Ovary (tissue), 9 donors: Measurements from ENCODE around the gene HBEGF. TPM values are rescaled to one million over a fixed set of nuclear protein-coding genes. Genes with fewer than 3 reads are reported as not detected.

ENCODE experiments used
- DNase-seq, 5 donors: peaks; one replicate each; pipeline ENCODE4 v3.0.0-alpha.2; 2019 to 2020
- H3K27ac ChIP-seq, 2 donors: fragments of 200-600 bp; one replicate each; pipeline versions ENCODE4 v1.5.1 to v1.8.0; 2019 to 2022
- H3K27me3 ChIP-seq: fragments of 200-600 bp; one replicate; pipeline ENCODE4 v1.8.0; 2022
- H3K36me3 ChIP-seq: fragments of 200-600 bp; sonication (generic); one replicate; pipeline ENCODE4 v1.5.1; 2019
- H3K4me1 ChIP-seq: one replicate; pipeline ENCODE4 v1.8.1; 2013; ENCODE audit warnings: mild to moderate bottlenecking, moderate library complexity; ENCODE audit not compliant: insufficient read depth
- H3K4me3 ChIP-seq: fragments of 200-600 bp; sonication (generic); one replicate; pipeline ENCODE4 v1.5.1; 2017
- H3K9me3 ChIP-seq, 2 donors: fragments of 200-600 bp in 1 of 2; sonication (generic) in 1 of 2; one replicate each; pipeline versions ENCODE4 v1.5.1 to v1.8.1; 2013 to 2019; ENCODE audit warnings: mild to moderate bottlenecking in 1 of 2, moderate library complexity in 1 of 2
- CTCF ChIP-seq, 3 donors: fragments of 450-650 bp in 2 of 3; fragments of 200-600 bp in 1 of 3; IDR thresholded peaks; one replicate each; pipeline versions ENCODE4 v1.5.1 to v1.8.0; 2016 to 2022; ENCODE audit warnings: antibody characterized with exemption in 3 of 3, mild to moderate bottlenecking in 1 of 3
- EP300 ChIP-seq: sonication (generic); formaldehyde crosslinking; IDR thresholded peaks from one replicate; pipeline ENCODE4 v1.6.1; 2017; ENCODE audit warnings: antibody characterized with exemption
- POLR2A ChIP-seq: fragments of 450-650 bp; IDR thresholded peaks from one replicate; pipeline ENCODE4 v1.6.1; 2017; ENCODE audit warnings: antibody characterized with exemption, mild to moderate bottlenecking, moderate library complexity
- WGBS, 3 donors: extraction: QIAGEN DNeasy Blood & Tissue Kit in 1 of 3; methylation state at CpG; one replicate each; pipeline versions ENCODE4 v1.1.5 to v1.1.7; 2013 to 2017; 5-methylcytosine and 5-hydroxymethylcytosine counted together
- intact Hi-C, 4 donors: fragments of 100-400 bp; cut with DNase I; formaldehyde crosslinking; loops; one replicate each; pipeline versions ENCODE4 v1.11.0 to v1.15.1; 2022 to 2023
- polyA plus RNA-seq, 2 donors: library from polyadenylated mRNA; stranded (reverse); fragments of 200-250 nt in 1 of 2; fragments of 350-450 nt in 1 of 2; fragmentation: Illumina TruSeq in 1 of 2; extraction: RNeasy Lipid Tissue Mini Kit (QIAGEN cat#74804) in 1 of 2; gene quantifications; one replicate each; pipeline ENCODE4 v1.2.3, GENCODE V29; 2013 to 2014
- total RNA-seq, 7 donors: library from RNA; depleted of rRNA in 2 of 7; stranded (reverse); fragments of >200 nt in 2 of 7; fragmentation: NEBNext Ultra II Directional in 3 of 7; extraction: Animal tissue kit (Norgen Biotek cat#: 25700) in 3 of 7; gene quantifications; one replicate each; pipeline versions ENCODE4 v1.1.0 to v1.2.4, GENCODE V29; 2016 to 2023
- donor health status: DM: no; HTN: no; CAD: no; lungs with moderate emphysema.
- donor health status: DM: no; HTN: no; CAD: no.
- donor health status: Bipolar disorder and iron deficiency.
- donor health status: DM: yes; HTN: yes; CAD: no.
- donor health status: DM: no; HTN: no; CAD: no.
- donor health status: DM: yes; HTN: yes; CAD: no.

The HBEGF gene
- total and polyA plus RNA-seq, 9 donors: 1.5 to 14.5 (median 5.6) TPM

GRCh38 chr5:140336388-140336787 is 10.0 kb downstream of the HBEGF start:
- Histone ChIP-seq H3K27me3 (no peaks in the 10 kb centered on the region), H3K36me3 (no peaks in the 10 kb centered on the region), H3K27ac (peak overlapping the region in 1 of 2 donors; percentile 22), H3K9me3 (no peaks in the 10 kb centered on the region), H3K4me3 (no peak overlapping the region), H3K4me1 (peaks cover 3% of the 10 kb centered on the region)
- intact Hi-C loops: no loop called here
- peak in 4 of 5 donors; percentile 49 to 64 (median 60) for DNase-seq
- no peak for TF ChIP-seq POLR2A
- no peak for TF ChIP-seq CTCF (IDR thresholded peaks at IDR 0.05)
- TF ChIP-seq EP300: no peak
- 23 to 33% (median 31%) methylated on average over 5 of the region's 5 CpGs for WGBS, 3 donors

GRCh38 chr5:140331638-140332037 is 14.8 kb downstream of the HBEGF start:
- 62 to 69% (median 68%) methylated on average over 1 of the region's 1 CpG for WGBS, 3 donors
- Histone ChIP-seq H3K36me3 (no peaks in the 10 kb centered on the region), H3K4me1 (peaks cover 3% of the 10 kb centered on the region), H3K27ac (no peak overlapping the region), H3K9me3 (no peaks in the 10 kb centered on the region), H3K4me3 (no peak overlapping the region), H3K27me3 (no peaks in the 10 kb centered on the region)
- DNase-seq: no peak
- TF ChIP-seq EP300 (no peak), CTCF (IDR thresholded peaks at IDR 0.05) (no peak), POLR2A (no peak)
- intact Hi-C loops: no loop called here

GRCh38 chr5:140329739-140330481 is 16.5 kb downstream of the HBEGF start:
- Histone ChIP-seq H3K9me3 (no peaks in the 10 kb centered on the region), H3K4me3 (no peak overlapping the region), H3K36me3 (no peaks in the 10 kb centered on the region), H3K4me1 (no peaks in the 10 kb centered on the region), H3K27me3 (no peaks in the 10 kb centered on the region), H3K27ac (no peak overlapping the region)
- WGBS, 3 donors: 76 to 83% (median 77%) methylated on average over 5 of the region's 5 CpGs
- TF ChIP-seq CTCF (IDR thresholded peaks at IDR 0.05) (no peak), POLR2A (no peak), EP300 (no peak)
- DNase-seq: no peak
- intact Hi-C loops: no loop called here

- H3K27ac ChIP-seq: no peak overlapping the region
- intact Hi-C loops: no loop called here
- H3K27me3 ChIP-seq: no peaks in the 10 kb centered on the region
- H3K4me3 ChIP-seq: no peak overlapping the region
- no peak for DNase-seq
- peaks cover 3% of the 10 kb centered on the region for H3K4me1 ChIP-seq
- H3K36me3 ChIP-seq: no peaks in the 10 kb centered on the region
- H3K9me3 ChIP-seq: no peaks in the 10 kb centered on the region
- TF ChIP-seq EP300 (no peak), POLR2A (no peak), CTCF (IDR thresholded peaks at IDR 0.05) (no peak)
- WGBS, 3 donors: 80 to 86% (median 81%) methylated on average over 8 of the region's 8 CpGs
Measured at GRCh38 chr5:140328036-140328764, 18.2 kb downstream of the HBEGF start.
